ENCODE data around the gene NPAS3. TPM values are rescaled to one million over a fixed set of nuclear protein-coding genes. Genes with fewer than 3 reads are reported as not detected.

The NPAS3 gene
- total RNA-seq, 1 experiment from 2014 or later = not detected

- Histone ChIP-seq H3K79me2 (ENCODE audit: low read depth) (no peaks in the 10 kb centered on the region), H3F3A (ENCODE audit: insufficient read depth, low read depth) (no peaks in the 10 kb centered on the region), H2AFZ (no peak overlapping the region), H3K4me1 (replicated peaks; ENCODE audit: insufficient read depth) (no peaks in the 10 kb centered on the region), H3K27ac (no peak overlapping the region), H3K9me3 (ENCODE audit: insufficient read depth, low read depth) (no peaks in the 10 kb centered on the region), H4K20me1 (ENCODE audit: insufficient read depth) (no peaks in the 10 kb centered on the region), H3K4me3 (no peak overlapping the region), H3K27me3 (ENCODE audit: insufficient read depth, low read depth) (no peaks in the 10 kb centered on the region), H3K9me2 (ENCODE audit: insufficient read depth) (no peaks in the 10 kb centered on the region), H3K4me2 (no peak overlapping the region), H3K36me3 (ENCODE audit: low read depth) (no peaks in the 10 kb centered on the region)
- intact Hi-C loops (cut with micrococcal nuclease; ENCODE audit: unreplicated experiment) = no loop called here
- no peak for TF ChIP-seq EZH2 (IDR thresholded peaks at IDR 0.05; ENCODE audit: low read depth)
- TF ChIP-seq, protein P1, sequence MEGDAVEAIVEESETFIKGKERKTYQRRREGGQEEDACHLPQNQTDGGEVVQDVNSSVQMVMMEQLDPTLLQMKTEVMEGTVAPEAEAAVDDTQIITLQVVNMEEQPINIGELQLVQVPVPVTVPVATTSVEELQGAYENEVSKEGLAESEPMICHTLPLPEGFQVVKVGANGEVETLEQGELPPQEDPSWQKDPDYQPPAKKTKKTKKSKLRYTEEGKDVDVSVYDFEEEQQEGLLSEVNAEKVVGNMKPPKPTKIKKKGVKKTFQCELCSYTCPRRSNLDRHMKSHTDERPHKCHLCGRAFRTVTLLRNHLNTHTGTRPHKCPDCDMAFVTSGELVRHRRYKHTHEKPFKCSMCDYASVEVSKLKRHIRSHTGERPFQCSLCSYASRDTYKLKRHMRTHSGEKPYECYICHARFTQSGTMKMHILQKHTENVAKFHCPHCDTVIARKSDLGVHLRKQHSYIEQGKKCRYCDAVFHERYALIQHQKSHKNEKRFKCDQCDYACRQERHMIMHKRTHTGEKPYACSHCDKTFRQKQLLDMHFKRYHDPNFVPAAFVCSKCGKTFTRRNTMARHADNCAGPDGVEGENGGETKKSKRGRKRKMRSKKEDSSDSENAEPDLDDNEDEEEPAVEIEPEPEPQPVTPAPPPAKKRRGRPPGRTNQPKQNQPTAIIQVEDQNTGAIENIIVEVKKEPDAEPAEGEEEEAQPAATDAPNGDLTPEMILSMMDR (conservative IDR thresholded peaks at IDR 0.05) = no peak
- POLR2A ChIA-PET (ENCODE audit: unreplicated experiment) = no interaction called here
- CTCF ChIA-PET = no interaction called here
- no TSS peak for BruUV-seq (replicated peaks)
- no peak for DNase-seq
Measured at GRCh38 chr14:33657476-33657875, 718.8 kb downstream of the NPAS3 start.

GRCh38 chr14:33660248-33660647, 721.6 kb downstream of the NPAS3 start:
- Histone ChIP-seq H2AFZ (no peak overlapping the region), H3K9me3 (ENCODE audit: insufficient read depth, low read depth) (no peaks in the 10 kb centered on the region), H3K36me3 (ENCODE audit: low read depth) (no peaks in the 10 kb centered on the region), H3K9me2 (ENCODE audit: insufficient read depth) (no peaks in the 10 kb centered on the region), H3K79me2 (ENCODE audit: low read depth) (no peaks in the 10 kb centered on the region), H3K27ac (no peak overlapping the region), H3K4me2 (no peak overlapping the region), H4K20me1 (ENCODE audit: insufficient read depth) (no peaks in the 10 kb centered on the region), H3F3A (ENCODE audit: insufficient read depth, low read depth) (no peaks in the 10 kb centered on the region), H3K27me3 (ENCODE audit: insufficient read depth, low read depth) (no peaks in the 10 kb centered on the region), H3K4me3 (no peak overlapping the region), H3K4me1 (replicated peaks; ENCODE audit: insufficient read depth) (no peaks in the 10 kb centered on the region)
- ChIA-PET CTCF (no interaction called here), POLR2A (ENCODE audit: unreplicated experiment) (no interaction called here)
- intact Hi-C loops (cut with micrococcal nuclease; ENCODE audit: unreplicated experiment) = no loop called here
- TF ChIP-seq, protein P1 (conservative IDR thresholded peaks at IDR 0.05) = no peak
- TF ChIP-seq EZH2 (IDR thresholded peaks at IDR 0.05; ENCODE audit: low read depth) = no peak
- no peak for DNase-seq
- BruUV-seq (replicated peaks) = no TSS peak

GRCh38 chr14:33661101-33661500, 722.4 kb downstream of the NPAS3 start:
- DNase-seq = no peak
- intact Hi-C loops (cut with micrococcal nuclease; ENCODE audit: unreplicated experiment) = no loop called here
- Histone ChIP-seq H3K27ac (no peak overlapping the region), H4K20me1 (ENCODE audit: insufficient read depth) (no peaks in the 10 kb centered on the region), H3K9me2 (ENCODE audit: insufficient read depth) (no peaks in the 10 kb centered on the region), H2AFZ (no peak overlapping the region), H3K9me3 (ENCODE audit: insufficient read depth, low read depth) (no peaks in the 10 kb centered on the region), H3K4me1 (replicated peaks; ENCODE audit: insufficient read depth) (no peaks in the 10 kb centered on the region), H3K36me3 (ENCODE audit: low read depth) (no peaks in the 10 kb centered on the region), H3K4me3 (no peak overlapping the region), H3K4me2 (no peak overlapping the region), H3F3A (ENCODE audit: insufficient read depth, low read depth) (no peaks in the 10 kb centered on the region), H3K27me3 (ENCODE audit: insufficient read depth, low read depth) (no peaks in the 10 kb centered on the region), H3K79me2 (ENCODE audit: low read depth) (no peaks in the 10 kb centered on the region)
- CTCF ChIA-PET = no interaction called here
- TF ChIP-seq EZH2 (IDR thresholded peaks at IDR 0.05; ENCODE audit: low read depth) = no peak
- TF ChIP-seq, protein P1 (conservative IDR thresholded peaks at IDR 0.05) = no peak
- BruUV-seq (replicated peaks) = no TSS peak
- POLR2A ChIA-PET (ENCODE audit: unreplicated experiment) = no interaction called here
